Renal pelvis (tissue), 4 donors: ENCODE measurements around the gene SLC22A17. TPM values are rescaled to one million over a fixed set of nuclear protein-coding genes. Genes with fewer than 3 reads are reported as not detected.
A peak's percentile ranks its signal among the peaks of the same experiment; 100 is the strongest.

Experiments
- DNase-seq: peaks from one replicate; pipeline ENCODE4 v3.0.0-alpha.2; 2013
- polyA plus RNA-seq, 3 donors: library from polyadenylated mRNA; unstranded; fragments of 120-200 nt; gene quantifications; one replicate each; pipeline ENCODE4 v1.2.1, GENCODE V29; 2013; ENCODE audit not compliant: insufficient read length in 3 of 3

SLC22A17 gene
- polyA plus RNA-seq, 3 donors, result 62.9 to 78.3 (median 69.0) TPM

DNA sequence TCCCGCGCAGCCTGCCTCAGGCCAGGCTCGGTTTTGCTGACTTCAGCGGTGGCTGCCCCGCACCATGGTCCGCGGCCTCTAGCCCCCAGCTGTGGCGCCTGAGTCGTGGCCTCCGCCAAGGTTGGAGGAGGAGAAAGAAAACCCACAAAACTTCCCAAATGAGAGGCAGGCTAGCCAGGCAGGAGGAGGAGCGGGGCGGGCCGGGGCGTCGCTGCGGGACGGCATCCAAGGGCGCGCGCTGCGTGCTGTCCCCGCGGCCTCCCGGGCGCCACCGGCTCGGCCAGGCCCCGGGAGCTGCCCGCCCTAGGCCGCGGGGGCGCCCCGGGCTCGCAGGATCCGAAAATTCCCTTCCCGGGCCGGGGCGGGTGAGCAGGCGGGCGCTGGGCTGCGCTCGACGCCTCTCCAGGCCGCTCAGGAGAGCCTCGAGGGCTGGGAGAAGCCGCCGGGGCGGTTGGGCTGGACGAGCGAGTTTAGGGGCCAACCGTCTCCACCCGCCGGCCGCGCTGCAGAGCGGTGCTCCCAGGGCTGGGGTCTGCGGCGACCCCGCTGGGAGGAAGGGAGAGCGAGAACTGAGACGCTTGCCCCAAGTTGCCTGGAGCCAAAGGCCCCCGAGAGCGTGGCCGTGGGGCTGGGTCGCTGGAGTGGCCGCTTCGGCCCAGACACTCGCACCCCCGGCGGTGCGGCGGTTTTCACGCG lies 12.5 kb upstream of the SLC22A17 start, which contains the start of gene EFS:
Gene EFS, minus strand, starts transcription at position 137 of the 696 bp plus-strand sequence. CDS start 147 bp downstream, outside the sequence.
- DNase-seq, result peak; percentile 35

DNA sequence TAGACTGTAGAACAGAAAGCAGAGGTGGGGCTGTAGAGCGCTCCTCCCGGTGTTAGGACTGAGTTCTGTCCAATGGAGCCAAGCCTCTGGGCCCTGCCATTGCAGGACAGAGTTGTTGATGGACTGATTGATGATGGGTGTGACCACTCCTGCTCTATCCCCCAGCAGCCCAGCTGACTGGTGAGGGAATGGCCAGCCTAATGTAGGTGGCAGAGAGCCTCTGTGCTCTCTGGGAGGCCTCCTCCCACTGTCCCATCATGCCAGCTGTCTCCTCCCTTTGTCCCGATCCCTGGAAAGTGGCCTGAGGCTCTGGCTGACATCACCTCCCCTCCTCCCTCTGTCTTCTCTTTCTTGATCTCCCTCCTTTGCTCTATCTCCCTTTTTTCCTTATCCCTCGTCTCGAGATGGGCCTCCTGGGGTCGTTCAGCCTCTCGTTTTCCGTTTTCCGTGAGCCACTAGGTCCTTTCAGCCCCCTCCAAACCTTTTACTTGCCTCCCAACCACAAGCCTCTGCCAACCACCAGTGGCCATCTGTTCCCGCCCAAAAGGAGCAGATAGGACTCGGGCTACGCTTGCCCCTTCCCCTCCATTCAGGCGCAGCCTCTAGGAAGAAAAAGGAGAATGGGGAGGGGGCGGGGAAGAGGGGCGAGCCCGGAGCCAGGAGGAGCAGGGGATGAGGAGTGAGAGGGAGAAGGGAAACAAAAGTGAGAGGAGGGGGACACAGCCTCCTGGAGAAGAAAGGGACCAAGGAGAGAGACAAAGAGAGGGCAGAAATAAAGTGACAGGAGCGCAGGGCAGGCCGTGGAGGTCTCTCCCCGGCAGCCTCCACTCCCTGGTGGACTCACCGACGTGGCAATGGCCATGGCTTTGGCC lies 11.7 kb upstream of the SLC22A17 start:
- DNase-seq, result peak; percentile 39

DNA sequence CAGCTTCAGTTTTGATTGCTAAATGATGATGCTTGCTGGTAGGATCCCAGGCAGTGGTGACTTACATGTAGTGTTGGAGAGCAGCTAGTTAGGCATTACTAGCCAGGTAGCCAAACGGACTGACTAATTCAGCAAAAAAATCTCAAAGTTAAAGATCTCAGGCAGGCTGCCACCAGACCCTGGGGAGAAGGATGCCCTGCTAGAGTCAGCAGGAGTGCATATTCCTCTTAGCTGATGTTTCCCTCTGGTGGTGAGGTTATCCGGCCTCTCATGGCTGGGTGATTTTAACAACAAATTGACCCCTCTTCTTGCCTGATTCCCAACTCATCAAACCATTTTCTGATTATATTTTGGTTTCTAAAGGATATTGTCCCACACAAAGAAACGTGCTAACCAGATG lies 9.5 kb upstream of the SLC22A17 start:
- DNase-seq, result no peak

DNA sequence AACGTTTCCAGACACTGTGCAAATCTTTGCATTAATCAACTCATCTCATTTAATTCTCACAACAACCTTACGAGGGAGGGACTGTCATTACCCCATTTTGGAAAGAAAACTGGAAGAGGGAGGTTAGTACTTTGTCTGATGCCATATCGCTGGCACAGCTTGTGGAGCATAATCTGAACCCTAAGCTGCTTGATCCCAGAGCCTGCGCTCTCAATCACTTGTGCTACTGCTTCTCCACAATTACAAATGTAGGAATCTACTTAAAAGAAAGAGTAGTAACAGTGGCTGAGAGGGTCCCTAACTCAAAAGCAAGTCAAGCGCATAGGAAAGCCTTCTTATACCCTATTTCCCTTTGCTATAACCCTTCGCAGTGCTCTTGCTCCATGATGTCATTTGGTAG lies 9.1 kb upstream of the SLC22A17 start:
- DNase-seq, result no peak

DNA sequence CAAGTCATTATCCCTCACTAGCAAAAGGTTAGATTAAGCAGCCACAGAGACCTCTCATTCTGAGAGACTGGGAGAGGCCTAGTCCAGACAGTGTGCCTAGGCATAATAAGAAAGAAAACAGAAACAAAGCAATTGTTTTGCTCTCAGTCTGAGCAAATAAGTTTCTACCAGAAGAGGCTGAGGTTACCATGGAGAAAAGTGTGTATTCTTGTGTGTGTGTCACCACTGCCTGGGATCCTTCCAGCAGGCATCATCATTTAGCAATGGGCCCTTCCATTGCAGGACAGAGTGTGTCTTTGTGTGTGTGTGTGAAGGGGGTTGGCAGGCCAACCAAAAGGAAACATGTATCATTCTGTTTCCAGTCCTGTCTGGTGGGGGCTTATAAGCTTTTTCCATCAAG lies 8.6 kb upstream of the SLC22A17 start:
- no peak for DNase-seq

DNA sequence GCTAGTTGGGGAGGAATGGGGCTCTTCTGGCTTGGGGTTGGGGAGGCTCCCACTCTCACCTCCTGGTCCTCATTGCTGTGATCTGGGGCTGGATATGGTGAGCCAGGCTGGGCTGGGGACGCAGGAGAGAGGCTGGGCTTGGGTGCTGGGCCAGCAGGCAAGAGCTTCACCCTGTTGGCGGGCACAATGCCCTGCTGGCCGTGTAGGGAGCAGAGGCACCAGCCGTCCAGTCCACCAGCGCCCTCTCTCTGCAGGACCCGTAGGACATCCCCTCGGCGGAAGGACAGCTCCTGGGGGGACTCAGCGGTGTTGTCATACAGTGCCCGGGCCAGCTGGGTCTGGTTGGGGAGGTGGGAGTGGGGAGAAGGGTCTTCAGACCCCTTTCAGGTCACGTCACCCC lies 7.8 kb upstream of the SLC22A17 start:
- DNase-seq, result no peak

DNA sequence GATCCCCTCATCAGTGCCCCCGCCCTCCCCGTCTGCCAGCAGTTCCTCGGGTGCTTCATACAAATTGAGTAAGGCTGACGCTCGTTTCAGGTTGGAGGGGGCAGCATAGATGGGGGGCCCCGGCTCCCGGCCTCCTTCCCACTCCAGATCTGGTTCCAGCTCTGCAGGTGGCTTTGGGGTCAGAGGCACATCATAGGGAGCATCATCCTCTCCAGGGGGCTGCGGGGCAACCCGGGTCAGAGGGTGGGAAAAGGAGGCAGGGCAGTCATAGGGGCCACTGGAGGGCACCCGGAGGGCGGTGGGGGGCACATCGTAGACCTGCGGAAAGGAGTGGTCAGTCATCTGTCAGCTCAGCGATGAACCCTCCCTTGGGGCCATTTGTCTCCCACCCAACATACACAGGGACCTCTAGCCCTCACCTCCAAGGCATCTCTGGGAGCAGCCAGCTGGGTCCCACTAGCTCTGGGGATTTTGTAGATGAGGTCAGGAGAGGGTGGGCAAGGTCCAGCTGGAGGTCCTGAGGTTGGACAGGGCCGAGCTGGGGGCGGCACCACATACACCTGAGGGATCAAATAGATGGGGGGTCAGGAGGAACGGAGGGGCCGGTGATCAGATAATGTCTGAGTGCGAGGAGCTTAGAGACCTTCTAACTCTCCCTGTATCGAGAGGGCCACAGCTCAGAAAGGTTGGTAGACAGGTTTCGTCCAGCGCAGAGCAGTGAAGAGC lies 7.2 kb upstream of the SLC22A17 start:
- DNase-seq, result no peak

DNA sequence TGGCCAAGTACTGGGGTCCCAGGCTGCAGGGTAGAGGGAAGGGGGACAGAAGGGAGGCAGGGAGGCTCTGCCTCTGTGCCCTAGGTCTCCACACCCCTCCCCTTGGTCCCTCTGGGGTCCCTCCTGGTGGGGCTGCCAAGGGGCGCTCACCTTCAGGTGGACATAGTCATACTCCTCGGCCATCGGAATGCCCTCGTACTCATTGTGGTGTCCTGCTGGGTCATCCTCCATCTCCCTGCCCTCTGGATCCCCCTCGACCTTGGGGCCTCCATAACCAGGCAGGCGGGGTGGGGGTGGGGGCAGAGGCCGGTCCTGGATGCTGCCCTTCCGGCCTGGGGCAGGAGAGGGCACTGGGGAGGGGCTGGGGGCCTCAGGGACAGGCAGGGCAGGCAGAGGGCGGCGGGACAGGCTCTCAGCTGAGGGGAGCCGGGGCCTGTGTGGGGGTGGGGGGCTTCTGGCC lies 6.5 kb upstream of the SLC22A17 start:
- no peak for DNase-seq

DNA sequence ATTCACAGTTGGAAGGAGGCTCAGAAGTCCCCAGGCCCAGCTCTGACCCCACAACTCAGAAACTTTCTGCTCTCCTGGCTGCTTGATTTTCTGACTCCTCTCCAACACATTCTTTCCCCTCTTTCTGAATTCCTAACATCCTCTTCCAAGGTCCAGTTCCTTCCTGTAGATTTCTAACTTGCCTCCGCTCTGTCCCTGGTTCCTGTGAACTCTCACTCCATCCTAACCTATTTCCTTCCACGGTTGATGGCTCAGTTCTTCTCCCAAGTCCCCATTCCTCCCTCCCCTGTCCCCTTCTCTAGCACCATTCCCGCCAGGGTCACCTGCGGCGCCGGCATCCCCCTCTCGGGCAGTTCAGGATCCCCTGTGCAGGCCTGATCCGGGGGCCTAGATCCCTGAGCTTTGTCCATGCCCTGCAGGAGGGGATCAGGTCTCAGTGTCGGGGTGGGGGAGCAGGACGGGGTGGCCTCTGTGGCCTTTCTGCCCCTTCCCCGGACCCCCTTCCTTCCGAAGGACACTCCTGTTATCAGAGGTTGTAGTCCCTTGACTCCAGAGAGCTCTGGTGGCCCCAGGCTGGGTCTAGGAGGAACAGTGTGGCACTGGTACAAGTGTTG lies 6.0 kb upstream of the SLC22A17 start:
- DNase-seq, result no peak

DNA sequence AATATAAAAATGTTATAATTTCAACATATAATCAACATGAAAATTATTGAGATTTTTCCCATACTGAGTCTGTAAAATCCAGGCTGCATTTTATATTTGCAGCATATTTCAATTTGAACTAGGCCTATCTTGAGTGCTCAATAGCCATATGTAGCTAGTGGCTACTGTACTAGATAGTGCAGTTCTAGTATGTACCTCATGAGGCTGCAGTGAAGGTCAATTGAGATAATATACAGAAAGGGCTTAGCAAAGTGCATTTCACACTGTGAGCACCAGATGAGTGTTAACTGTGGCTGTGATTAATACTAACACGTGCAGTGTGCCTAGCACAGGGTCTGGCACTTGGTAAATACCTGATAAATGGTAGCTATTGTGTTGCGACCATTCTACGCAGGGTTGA lies 5.4 kb upstream of the SLC22A17 start:
- DNase-seq, result no peak

DNA sequence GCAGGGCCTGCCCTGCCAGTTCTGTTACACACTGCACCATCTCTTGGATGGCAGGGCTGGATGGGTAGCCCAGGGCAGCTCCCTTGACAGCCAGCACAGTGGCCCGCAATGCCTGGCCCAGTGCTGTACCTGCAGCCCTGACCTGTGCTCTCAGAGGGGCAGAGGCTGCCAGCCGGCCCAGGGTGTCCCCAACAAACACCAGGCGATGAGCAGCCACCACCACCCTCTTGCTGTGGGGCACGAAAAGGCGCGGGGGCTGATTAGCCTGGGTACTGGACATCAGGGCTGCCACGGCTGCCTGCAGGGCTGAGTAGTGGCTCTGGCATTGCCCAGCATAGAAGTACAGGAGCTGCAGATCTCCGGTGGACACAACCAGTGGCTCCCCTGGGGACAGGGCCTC lies 4.6 kb upstream of the SLC22A17 start:
- no peak for DNase-seq

DNA sequence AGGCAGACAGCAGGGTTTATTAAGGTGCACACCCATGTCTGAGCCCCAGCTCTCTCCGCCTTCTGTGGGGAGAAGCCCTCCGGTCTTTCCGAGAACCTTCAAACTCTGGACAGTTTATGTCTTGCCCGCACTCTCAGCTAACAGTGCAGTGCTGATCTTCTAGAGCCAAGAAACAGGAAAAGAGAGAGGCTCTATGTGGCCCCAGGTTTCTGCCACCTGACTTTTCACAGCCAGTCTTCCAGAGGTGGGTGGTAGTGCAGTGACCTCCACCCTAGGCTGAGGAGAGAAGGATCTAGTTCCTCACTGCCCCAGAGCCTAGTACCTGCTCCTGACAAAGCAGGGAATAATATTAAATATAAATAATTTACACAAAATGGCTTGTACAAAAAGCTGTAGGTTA lies 4.0 kb upstream of the SLC22A17 start:
- DNase-seq, result no peak

DNA sequence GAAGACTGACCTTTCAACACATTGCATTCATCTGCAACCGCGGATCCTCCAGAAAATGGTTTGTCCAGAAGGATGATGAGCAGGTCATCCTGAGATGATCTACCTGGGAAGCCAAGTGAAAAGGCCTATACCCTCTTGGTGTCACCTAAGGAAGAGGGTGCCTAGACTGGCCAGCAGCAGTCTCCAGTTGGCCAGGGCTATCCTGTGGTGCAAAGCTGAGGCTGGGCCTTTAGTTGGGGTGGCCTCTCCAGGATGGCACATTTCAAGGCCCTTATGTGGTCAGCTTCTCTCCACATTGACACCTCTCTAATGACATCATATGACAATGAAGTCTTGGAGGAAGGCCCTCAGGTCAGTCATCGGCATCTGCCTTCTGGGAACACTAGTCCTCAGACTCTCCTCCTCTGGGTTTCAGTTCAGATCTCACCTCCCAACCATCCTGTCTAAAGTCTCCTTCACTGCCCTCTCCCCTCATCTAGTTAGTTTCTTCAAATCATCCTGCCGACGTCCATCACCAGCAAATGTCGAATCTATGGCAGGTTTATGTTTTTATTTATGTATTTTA lies 3.3 kb upstream of the SLC22A17 start:
- DNase-seq, result no peak

DNA sequence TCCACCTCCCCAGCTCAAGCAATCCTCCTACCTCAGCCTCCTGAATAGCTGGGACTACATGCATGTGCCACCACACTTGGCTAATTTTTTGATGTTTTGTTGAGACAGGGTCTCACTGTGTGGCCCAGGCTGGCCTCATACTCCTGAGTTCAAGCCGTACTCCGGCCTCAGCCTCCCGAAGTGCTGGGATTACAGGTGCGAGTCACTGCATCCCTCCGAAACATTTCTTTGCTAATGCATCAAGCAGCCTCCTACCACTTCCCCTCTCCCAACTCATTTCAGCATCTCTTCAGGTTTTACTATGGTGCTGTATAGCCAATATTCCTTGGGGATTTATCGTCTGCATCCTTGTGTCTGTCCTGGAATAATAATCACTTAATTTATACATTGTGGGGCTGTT lies 2.3 kb upstream of the SLC22A17 start:
- DNase-seq, result no peak

DNA sequence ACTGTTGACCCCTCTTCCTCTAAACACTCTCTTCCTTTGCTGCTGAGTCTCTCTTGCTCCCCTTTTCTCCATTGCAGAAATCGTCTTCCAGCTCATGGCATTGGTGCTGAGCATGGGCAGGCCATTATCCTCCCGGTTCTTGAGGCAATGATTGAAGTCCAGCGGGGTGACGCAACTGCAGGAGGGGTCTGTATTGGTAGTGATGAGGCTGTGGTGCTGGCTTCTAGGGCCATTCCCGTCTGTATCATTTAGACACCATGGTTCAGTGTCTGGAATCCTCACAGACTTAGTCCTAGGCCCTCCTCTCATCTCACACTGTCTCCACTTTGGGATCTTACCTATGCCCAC lies 720 bp upstream of the SLC22A17 start:
- DNase-seq, result no peak

DNA sequence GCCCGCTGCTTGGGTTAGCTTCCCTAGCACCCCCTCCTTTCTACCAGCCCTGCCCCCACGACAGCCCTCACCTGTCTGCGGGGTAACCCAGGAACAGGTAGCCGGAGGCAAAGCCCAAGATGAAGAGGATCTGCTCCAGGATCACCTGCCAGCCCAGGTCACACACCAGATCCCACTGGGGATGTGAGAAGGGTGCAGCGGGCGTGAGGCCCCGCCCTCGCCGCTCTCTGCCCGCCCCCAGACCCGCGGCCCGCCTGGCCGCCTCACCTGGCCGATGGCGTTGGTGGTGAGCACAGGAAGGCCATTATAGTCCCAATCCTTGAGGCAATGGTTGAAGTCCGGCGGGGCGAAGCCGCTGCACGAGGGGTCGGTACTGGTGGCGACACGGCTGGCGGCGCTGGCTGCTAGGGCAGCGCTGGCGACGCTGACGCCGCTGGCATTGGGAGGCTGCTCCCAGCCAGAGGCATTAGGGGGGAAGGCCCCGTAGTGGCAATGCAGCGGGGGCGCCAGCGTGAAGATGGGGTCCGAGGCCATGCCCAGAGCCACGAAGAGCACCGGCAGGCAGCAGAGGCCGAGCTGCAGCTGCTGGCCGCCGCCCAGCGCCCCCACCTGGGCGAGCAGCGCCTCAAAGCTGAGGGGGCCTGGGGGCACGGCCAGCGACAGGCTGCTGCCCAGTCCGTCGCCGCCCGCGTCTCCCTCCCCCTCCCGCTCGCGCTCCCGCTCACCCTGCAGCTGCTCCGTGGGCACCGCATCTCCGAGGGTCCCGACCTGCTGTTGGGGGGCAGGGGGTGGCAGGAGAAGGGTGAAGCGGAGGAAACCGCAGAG lies 794 bp downstream of the SLC22A17 start:
- DNase-seq, result peak; percentile 24

DNA sequence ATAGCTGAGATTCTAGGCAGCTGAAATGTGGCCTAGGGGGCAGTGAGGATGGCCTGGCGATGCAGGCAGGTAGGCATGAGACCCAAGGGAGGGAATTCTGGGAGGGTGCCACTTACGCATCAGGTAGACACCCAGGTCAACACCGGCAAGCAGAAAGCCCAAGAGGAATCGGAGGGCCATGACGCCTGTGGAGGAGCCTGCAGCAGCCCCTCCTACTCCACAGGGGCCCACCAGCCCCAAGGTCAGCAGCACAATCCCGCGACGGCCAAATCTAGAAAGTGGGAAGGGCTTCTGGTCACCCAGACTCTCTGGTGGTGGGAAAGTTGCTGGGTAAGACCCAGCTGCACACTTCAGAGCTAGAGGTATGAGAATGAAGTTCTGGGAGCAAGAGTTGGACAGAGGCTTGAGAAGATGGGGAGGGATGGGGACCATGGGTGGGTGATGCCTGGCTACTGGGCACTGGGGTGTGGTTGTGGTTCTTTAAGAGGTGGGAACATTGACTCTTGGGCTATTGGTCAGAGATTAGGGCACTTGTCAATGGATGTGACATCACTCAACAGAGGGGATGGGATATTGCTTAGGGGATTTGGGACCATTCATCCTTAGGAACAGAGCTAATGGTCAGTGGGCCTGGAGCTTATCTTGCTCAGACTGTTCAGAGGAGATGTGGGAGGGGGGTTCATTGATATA lies 3.4 kb downstream of the SLC22A17 start:
- no peak for DNase-seq

DNA sequence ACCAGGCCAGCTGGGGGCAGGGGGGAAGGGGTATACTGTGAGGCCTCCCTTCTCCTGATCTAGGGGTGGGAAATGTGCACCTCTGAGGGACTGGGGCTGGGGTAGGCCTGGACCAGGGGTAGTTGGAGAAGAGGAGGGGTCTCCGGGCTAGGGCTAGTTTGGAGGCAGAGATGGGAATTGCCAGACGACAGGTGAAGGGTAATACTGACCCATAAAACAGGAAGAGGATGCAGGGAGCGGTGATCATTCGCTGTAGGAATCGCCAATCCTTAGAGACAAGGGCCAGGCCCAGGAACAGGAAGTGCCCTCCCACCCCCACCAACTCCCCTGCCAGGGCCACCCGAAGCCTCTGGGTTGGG lies 4.4 kb downstream of the SLC22A17 start:
- no peak for DNase-seq

DNA sequence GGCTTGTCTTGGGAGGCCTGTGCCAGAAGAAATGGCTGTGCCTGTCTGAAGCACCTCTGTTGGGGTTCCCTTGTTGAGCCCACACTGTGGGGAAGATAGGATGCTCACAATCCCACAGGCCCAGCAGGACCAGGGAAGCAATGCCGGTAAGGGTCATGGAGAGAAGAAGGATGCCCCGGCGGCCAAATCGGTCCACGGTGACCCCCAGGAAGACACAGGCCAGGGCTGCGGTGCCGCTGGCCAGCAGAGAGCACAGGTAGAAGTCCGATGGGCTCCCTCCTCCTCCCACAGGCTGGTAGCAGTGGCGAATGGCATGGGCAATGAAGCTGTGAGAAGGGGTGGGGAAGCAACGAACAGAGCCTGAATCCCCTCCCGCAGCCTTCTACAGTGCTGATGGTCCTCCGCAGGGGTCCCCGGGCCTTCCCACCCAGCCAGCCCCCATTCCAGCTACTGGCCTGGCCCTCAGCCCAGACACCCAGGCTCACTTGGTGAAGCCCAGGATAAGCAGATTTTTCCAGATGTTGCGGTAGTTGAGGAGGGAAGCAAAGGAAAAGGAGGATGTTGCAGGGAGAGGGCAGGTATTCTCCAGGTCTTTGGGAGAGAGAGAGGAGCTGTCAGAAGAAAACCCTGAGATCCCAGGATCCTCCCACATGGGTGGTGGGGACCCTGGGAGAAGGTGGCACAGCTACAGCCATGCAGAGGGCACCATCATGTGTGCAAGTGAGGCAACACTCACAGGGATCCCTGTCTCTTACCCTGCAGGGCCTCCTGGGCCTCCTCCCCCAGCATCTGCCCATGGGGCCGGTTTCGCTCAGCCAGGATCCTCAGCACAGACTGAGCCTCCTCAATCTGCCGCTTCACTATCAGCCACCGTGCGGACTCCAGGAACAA lies 5.0 kb downstream of the SLC22A17 start:
- DNase-seq, result no peak
